Measurements from ENCODE around the gene UBL4A. TPM values are rescaled to one million over a fixed set of nuclear protein-coding genes. Genes with fewer than 3 reads are reported as not detected.

Gene UBL4A
- total RNA-seq, 1 experiment from 2014 or later = 109 TPM

- in situ Hi-C loops (cut with HindIII; ENCODE audit: low pct_unique_long_range_greater_than_20kb, low sequenced_read_pairs) = no loop called here
- DNase-seq (ENCODE audit: low read depth) = no peak
These were observed 1.3 kb upstream of the UBL4A start for GRCh38 chrX:154487518-154488290.

GRCh38 chrX:154486052-154486395 is 391 bp downstream of the UBL4A start:
- DNase-seq (ENCODE audit: low read depth) = no peak
- in situ Hi-C loops (cut with HindIII; ENCODE audit: low pct_unique_long_range_greater_than_20kb, low sequenced_read_pairs) = no loop called here

GRCh38 chrX:154485150-154486051 is 1.0 kb downstream of the UBL4A start:
- in situ Hi-C loops (cut with HindIII; ENCODE audit: low pct_unique_long_range_greater_than_20kb, low sequenced_read_pairs) = no loop called here

GRCh38 chrX:154484255-154485149 is 1.9 kb downstream of the UBL4A start:
- in situ Hi-C loops (cut with HindIII; ENCODE audit: low pct_unique_long_range_greater_than_20kb, low sequenced_read_pairs) = no loop called here
- DNase-seq (ENCODE audit: low read depth) = peak; percentile 36

More at GRCh38 chrX:154485150-154486051, 1.0 kb downstream of the UBL4A start:
- no peak for DNase-seq (ENCODE audit: low read depth)

- in situ Hi-C loops (cut with HindIII; ENCODE audit: low pct_unique_long_range_greater_than_20kb, low sequenced_read_pairs) = no loop called here
These were observed 3.1 kb downstream of the UBL4A start for GRCh38 chrX:154483325-154483724.

GRCh38 chrX:154482786-154483185 is 3.6 kb downstream of the UBL4A start:
- in situ Hi-C loops (cut with HindIII; ENCODE audit: low pct_unique_long_range_greater_than_20kb, low sequenced_read_pairs) = no loop called here
- DNase-seq (ENCODE audit: low read depth) = no peak

More at GRCh38 chrX:154483325-154483724, 3.1 kb downstream of the UBL4A start:
- no peak for DNase-seq (ENCODE audit: low read depth)

- in situ Hi-C loops (cut with HindIII; ENCODE audit: low pct_unique_long_range_greater_than_20kb, low sequenced_read_pairs) = no loop called here
- DNase-seq (ENCODE audit: low read depth) = no peak
These were observed 4.4 kb downstream of the UBL4A start for GRCh38 chrX:154481911-154482601.

- in situ Hi-C loops (cut with HindIII; ENCODE audit: low pct_unique_long_range_greater_than_20kb, low sequenced_read_pairs) = no loop called here
- DNase-seq (ENCODE audit: low read depth) = no peak
These were observed 5.2 kb downstream of the UBL4A start for GRCh38 chrX:154481195-154481594.

GRCh38 chrX:154478728-154479622 is 7.4 kb downstream of the UBL4A start, which contains the start of gene LAGE3:
Gene LAGE3 (minus strand): TSS chrX:154479281. CDS start chrX:154478915, 366 bp downstream.
- in situ Hi-C loops (cut with HindIII; ENCODE audit: low pct_unique_long_range_greater_than_20kb, low sequenced_read_pairs) = no loop called here
- peak; percentile 88 for DNase-seq (ENCODE audit: low read depth)

- in situ Hi-C loops (cut with HindIII; ENCODE audit: low pct_unique_long_range_greater_than_20kb, low sequenced_read_pairs) = no loop called here
- no peak for DNase-seq (ENCODE audit: low read depth)
These were observed 8.4 kb downstream of the UBL4A start for GRCh38 chrX:154477891-154478477.

GRCh38 chrX:154476821-154477220 is 9.6 kb downstream of the UBL4A start:
- in situ Hi-C loops (cut with HindIII; ENCODE audit: low pct_unique_long_range_greater_than_20kb, low sequenced_read_pairs) = no loop called here
- DNase-seq (ENCODE audit: low read depth) = no peak

GRCh38 chrX:154473683-154474082 is 12.7 kb downstream of the UBL4A start:
- in situ Hi-C loops (cut with HindIII; ENCODE audit: low pct_unique_long_range_greater_than_20kb, low sequenced_read_pairs) = no loop called here
- DNase-seq (ENCODE audit: low read depth) = no peak

- in situ Hi-C loops (cut with HindIII; ENCODE audit: low pct_unique_long_range_greater_than_20kb, low sequenced_read_pairs) = no loop called here
- DNase-seq (ENCODE audit: low read depth) = no peak
These were observed 13.5 kb downstream of the UBL4A start for GRCh38 chrX:154472685-154473632.

- in situ Hi-C loops (cut with HindIII; ENCODE audit: low pct_unique_long_range_greater_than_20kb, low sequenced_read_pairs) = no loop called here
- DNase-seq (ENCODE audit: low read depth) = no peak
These were observed 14.4 kb downstream of the UBL4A start for GRCh38 chrX:154471839-154472684.
